Retina (tissue), 1 donor: ENCODE measurements around the gene ACVRL1.

ENCODE experiments used
- DNase-seq: peaks from one replicate; pipeline ENCODE4 v3.0.0-alpha.2; 2016

The ACVRL1 gene

DNA sequence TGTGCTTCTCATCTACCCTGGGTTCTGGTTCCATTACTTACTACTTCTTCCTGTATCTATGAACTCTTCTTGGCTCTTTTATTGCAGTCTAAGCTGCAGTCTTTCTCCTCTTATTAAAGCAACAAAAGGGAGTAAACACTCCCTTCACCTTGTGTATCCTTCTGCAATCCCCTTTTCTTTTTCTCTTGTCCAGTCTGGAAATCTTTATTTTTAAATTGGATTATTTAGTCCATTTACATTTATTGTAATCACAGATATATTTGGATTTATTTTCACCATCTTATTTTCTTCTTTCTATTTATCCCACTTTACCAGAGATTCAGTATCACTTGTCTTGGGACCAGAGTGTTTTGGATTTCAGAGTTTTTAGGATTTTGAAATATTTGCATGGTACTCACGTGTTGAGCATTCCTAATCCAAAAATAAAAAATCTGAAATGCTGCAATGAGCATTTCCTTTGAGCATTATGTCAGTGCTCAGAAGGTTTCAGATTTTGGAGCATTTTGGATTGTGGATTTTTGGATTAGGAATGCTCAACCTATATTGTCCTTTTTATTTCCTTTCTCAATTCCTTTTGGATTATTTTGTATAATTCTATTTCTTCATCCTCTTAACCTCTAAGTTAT is 37.4 kb downstream of the ACVRL1 start:
- DNase-seq: no peak

DNA sequence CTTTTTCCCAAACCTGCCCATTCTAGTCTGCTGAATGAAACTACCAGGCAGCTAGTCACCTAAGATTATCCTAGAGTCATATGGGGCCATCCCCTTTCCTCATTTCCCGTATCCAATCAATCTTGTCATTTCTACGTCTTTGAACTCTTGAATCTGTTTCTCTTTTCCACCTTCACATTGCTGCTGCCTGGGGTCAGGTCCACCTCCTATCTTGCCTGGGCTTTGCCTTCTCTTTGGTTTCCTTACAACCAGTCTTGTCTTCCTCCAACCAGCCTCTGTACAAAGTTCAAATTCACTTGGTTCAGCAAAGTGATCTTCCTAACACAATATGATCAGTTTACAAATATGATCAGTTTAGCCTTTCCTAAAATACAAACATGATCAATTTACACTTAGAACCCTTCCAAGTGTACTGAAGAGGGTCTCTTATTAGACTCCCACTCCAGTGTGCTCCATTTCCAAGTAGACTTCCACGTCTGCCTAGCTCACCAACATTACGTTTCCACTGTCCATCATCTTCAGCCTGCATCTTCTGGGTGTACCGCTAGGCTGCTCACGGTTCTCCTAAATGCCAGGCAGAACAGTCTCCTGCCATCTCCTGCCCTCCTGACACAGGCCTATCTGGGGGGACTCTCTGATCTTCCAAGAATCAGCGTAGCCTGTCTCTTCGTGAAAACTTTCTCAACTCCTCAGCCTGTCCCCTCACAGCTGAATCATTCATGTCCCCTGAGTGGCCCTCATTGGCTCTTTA is 40.1 kb downstream of the ACVRL1 start:
- DNase-seq: no peak

DNA sequence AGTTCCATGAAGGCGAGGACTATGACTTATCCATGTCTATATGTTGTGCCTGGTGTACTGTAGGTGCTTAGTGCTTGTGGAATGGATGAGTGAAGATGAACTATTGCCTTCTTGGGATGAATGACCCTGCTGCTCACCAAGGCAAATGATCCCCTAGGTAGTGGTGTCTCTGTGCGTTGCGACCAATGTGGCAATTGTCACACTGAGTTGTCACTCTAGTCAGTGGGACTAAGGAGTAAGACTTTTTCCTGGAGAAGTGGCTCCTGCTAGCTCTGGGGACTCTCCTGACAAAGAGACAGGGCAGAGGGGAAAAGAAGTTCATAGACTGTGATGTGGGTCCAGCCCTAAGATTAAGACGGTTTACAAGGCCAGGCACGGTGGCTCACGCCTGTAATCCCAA is 40.8 kb downstream of the ACVRL1 start:
- no peak for DNase-seq

DNA sequence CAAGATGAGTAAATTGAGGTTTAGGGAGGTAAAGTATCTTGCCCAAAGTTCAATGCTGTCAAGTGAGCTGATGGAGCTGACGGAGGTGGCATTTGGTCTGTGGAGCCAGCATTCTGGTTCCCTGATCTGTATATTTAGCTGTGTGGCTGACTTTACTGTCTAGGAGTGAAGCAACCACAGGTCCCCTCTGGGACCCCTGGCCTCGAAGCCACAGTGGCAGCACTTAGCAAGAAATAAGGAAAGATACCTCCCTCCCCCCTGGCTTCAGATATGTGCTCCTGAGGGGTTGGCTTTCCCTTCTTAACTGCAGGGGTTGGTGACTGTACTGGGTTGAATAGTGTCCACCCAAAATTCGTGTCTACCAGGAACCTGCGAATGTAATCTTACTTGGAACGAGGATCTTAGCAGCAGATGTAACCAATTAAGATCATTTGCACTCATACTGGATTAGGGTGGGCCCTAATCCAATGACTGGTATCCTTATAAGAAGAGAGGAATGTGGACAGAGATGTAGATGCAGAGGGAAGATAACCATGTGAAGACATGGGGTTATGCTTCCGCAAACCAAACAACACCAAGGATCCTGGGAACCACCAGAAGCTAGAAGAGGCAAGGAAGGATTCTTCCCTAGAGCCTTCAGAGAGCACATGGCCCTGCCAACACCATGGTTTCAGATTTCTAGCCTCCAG is 42.2 kb downstream of the ACVRL1 start:
- DNase-seq: no peak

DNA sequence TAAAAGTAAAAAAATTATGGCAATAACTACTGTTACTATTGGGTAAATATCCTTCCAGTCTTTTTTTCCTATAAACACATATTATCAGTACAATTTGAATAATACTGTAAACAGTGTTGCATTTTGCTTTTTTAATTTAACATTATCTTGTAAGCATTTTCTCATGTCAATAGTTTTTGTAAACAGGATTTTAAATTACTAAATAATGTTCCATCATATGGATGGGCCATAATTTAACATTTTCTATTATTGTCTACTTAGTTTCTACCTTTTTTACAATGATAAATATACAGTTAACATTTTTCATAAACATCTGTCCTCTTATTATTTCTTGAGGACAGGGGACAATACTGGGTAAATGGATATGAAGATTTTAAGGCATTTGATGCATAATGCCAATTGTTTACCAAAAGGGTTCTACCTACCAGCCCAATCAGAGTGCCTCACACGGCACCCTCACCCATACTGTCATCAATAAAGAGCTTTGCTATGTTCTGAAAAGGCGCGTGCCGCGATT is 43.4 kb downstream of the ACVRL1 start:
- no peak for DNase-seq

DNA sequence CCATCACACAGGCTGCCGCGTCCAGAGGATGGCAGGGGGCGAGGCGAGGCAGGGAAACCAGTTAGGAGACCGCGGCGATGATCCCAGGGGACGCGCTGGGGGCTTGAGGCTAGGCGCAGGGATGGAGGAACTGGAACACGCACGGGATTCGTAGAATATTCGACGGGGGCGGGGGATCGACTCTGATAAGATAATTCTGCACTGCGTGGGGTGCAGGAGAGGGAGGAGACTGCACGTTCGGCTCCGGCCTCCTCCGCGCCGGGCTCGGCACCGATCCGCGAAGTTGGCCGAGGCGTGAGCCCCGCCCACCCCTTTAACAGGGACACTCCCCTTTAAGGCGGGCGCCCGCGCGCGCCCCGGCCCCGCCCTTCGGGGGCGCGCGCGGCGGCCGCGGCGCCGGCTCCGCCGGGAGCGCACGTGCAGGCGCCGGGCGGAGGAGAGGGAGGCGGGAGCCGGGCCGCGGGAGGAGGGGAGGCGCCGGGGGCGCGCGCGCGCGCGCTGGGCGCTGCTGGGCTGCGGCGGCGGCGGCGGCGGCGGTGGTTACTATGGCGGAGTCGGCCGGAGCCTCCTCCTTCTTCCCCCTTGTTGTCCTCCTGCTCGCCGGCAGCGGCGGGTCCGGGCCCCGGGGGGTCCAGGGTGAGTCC is 44.0 kb downstream of the ACVRL1 start, which contains the start of gene ACVR1B:
ACVR1B (plus strand) TSS at position 501 of the 644 bp plus-strand sequence; CDS start at position 546, 45 bp downstream.
- peak; percentile 92 for DNase-seq

DNA sequence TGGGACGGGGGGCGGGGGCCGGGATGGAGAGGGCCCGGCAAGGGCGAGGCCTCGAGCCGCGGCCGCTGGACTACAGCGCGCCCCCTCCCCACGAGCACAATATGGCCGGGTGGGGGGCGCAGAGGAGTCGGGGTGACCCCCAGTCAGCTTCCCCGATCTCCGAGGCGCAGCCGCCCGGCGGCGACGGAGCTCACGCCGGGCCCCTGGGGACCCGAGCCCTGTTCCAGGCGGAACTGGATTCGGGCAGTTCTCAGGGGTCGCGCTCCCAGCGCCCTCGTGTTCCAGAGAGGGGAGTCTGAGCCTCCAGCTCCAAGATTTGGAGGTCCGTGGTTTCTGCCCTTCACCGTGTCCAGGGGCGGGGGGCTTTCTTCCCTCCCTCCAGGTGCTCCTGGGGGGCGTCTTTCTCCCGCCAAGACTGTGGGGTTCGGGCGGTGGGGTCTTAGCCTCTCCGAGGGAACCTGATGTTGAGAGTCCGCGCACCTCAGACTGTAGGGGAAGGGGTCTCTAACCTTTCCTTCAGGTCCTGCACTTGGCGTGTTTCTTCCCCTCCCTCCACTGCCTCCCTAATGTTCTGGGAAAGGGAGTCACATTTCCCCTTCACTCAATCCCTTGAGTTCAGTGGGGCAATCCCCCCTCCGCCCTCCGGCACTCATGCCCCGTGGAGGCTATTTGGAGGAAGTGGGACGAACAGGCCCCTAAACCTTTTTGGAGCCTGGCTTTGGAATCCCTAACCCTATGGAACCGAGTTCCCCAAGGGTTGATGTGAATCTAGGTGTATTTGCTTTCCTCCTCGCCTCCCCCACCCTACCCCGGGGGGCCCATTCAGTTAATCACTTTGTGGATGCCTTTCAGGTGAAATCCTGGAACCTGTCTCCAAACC is 44.8 kb downstream of the ACVRL1 start:
- DNase-seq: peak; percentile 75

DNA sequence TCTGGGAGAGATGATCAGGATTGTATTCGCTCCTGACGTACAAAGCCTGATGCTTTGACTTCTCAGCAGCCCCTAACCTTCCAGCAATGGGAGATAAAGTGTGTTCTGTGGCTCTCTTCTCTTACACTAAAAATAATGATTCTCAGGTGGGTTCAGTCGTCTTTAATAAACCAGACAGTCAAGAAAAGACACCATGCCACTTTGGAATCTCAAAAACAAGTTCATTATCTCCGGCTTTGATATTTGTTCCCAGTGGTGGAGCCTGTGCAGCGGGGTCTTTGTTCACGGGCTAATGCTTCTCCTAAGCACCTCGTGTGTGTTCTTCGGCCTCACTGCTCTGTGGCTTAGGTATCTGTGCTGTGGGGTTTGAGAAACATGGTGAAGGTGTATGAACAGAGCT is 45.8 kb downstream of the ACVRL1 start:
- DNase-seq: peak; percentile 58

DNA sequence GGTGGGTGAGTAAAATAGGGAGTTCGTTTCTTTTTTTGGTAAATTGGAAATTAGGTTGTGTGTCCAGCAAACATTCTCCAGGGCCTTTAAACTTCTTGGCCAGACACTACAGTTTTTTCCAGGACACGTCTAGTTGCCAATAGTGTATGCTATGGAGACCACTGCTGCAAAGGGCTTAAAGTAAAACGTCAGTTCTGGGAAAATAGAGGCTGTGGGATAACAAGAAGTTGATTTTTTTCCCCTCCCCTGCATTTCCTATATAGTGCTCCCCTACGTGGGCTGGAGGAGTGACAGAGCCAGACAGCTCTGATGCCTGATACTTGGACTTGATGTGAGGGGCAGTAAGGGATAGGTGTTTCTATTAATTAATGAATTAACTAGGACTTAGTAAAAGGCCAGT is 46.6 kb downstream of the ACVRL1 start:
- DNase-seq: no peak

DNA sequence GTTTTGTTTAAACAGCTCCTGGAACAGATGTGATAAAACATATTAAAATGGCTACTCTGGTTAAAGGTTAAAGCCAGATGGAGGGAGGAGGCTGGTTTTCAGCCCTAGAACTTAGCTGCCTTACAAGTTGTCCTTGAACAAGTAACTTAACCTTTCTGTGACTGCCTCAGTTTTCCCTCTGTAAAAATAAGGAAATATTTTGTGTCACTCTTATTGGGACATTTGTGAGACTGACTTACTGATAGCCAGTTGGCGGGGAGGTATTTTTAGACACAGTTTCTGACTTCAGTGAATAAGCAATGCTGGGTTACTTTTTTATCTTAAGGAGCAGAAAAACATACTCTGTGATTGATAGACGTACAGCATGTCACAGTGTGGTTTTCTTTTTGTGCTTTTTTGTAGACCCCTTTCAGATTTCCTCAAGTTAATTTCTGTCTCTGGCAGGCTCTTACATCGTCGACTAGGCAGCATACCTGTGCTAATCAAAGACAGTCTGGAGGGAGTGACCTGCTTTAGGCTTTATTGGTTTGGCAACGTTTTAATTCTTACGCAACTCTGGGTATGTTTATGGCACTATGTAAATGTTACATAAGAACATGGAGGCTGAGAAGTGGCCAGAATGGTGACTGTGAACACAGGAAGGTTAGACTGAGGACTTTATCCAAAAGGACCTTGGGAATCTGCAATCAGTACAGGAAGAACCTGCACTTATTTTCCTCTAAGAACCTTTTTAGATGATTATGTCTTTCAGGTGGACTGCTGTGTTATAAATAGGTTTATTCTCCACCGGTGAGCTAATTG is 47.5 kb downstream of the ACVRL1 start:
- no peak for DNase-seq

DNA sequence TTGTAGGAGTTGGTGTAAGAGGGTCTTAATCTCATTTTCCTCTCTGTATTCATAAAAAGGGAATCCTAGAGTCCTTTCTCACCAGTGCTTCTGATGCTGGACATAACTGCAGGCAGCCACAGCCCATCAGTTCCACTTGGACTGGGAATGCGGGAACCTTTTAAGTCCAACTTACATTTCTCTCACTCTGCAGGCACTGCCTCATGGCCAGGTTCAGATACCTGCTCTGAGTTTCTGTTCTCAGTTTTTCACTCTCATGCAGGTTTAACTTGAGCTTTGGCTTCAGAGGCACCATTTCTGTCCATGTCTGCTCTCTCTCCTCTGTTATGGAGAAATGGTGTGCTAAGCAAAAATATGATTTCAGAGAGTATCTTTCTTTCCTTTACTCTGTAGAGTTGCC is 48.4 kb downstream of the ACVRL1 start:
- no peak for DNase-seq

DNA sequence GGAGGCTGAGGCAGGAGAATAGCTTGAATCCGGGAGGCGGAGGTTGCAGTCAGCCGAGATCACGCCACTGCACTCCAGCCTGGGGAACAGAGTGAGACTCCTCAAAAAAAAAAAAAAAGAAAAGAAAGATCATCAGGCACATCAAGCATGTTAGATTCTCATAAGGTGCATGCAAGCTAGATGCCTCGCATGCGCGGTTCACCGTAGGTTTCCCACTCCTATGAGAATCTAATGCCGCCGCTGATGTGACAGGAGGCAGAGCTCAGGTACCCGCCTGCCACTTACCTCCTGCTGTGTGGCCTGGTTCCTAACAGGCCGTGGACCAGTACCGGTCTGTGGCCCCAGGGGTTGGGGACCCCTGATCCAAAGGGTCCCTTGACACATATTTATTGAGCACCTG is 51.2 kb downstream of the ACVRL1 start:
- DNase-seq: no peak

DNA sequence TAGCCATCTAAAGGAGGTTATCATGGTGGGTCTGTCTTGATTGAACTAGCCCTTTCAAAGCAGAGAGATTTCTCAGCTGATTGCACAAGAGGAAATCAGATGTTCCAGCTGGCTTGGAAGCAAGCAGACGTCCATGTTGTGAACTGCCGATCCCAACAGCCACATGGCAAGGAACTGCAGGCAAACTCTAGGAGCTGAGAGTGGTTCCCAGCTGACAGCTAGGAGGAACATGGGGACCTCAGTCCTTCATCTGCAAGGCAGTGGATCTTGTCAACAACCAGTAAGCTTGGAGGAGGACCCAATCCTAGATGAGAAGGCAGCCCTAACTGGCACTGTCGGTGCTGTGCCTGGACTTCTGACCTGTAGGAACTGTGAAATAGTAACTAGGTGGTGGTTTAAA is 51.9 kb downstream of the ACVRL1 start:
- no peak for DNase-seq

DNA sequence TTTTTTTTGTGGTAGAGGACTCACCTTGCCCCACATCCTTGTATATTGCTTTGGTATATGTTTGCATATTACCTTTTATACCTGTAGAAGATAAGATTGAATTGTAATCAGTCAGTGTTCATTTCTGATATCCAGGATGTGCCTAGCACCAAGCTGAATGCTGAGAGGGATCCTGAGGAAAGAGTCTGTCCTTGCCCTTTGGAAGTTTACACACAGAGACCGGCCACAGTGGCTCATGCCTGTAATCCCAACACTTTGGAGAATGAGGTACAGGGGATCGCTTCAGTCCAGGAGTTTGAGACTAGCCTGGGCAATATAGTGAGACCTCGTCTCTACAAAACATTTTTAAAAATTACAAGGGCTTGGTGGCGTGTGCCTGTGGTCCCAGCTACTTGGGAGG is 52.6 kb downstream of the ACVRL1 start:
- DNase-seq: no peak

DNA sequence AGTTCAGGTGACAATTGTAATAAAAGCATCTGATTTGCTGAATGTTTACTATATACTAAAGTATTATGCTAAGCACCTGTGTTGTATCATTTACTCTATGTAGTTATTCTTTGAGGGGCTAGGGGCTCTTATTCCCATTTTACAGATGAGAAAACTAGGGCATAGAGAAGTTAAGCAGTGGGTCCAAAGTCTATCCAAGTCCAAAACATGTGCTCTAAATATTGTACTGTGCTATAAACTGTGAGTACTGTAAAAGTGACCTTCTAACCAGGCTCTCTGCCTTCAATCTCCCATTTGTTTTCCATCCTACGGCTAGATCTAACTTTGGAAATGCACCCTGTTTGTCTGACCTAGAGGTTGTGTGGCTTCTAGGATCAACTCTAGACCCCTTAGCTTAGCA is 53.2 kb downstream of the ACVRL1 start:
- DNase-seq: no peak

DNA sequence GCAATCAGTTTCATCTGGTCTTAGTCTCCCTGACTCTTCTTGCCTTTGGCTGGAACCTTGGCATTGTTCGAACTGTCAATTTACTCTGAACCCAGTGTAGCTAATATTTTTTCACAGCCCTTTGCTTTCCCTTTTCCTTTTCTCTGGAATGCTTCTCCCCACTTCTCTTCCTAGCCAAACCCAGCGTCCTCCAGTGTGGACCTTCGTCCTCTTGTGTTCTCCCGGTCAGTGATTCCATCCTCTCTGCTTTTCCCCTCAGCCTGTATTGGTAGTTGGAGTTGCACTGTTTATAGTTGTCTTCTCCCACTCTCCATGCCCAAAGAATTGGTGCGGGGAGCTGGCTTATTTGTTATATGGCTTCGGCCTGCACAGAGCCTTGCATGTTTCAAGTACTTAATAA is 53.6 kb downstream of the ACVRL1 start:
- DNase-seq: no peak

DNA sequence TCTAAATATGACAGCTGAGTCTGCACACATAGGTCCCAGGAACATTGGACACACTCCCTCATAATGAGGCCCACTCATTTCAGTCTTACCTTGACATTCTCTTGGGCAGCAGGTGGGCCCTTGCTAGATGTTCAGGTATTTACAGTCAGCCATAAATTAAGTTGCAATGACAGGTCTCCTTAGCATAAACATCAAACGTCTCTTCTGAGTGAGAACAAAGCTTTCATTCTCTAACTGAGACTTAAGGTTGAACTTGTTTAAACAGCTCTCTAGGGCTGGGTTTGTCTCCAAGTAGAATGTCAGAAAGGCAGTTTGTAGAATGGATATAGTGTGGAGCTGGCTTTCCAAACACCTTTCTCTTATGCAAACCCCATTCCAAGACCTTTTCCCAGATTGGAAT is 54.5 kb downstream of the ACVRL1 start:
- no peak for DNase-seq

DNA sequence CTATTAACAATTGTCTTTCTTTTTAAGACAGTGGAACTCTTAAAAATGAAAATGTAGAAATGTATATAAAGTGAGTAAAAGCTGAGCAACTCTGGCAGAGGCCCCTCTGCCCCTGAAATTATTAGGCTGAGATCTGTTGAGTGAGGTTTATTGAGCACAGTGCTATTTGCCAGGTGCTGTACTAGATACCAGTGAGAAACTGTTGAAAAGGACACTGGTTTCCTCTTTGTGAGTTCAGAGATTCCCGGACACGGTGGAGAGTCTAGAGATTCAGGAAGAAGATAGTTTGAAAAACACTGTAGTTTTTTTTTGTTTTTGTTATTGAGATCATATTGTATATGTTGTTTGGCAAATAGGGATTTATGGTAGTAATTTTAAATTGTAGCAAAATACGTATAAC is 55.4 kb downstream of the ACVRL1 start:
- DNase-seq: no peak

DNA sequence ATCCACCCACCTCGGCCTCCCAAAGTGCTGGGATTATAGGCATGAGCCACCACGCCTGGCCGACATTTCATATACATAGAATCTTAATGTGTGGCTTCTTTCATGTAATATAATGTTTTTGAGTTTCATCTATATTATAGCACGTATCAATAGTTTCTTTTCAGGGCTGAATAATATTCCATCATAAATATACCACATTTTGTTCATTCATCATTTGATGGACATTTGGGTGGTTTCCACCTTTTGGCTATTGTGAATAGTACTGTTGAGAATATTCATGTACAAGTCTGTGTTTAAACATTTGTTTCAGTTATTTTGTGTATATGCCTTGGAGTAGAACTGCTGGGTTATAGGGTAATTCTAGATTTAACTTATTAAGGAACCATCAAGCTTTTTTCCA is 56.2 kb downstream of the ACVRL1 start:
- no peak for DNase-seq

DNA sequence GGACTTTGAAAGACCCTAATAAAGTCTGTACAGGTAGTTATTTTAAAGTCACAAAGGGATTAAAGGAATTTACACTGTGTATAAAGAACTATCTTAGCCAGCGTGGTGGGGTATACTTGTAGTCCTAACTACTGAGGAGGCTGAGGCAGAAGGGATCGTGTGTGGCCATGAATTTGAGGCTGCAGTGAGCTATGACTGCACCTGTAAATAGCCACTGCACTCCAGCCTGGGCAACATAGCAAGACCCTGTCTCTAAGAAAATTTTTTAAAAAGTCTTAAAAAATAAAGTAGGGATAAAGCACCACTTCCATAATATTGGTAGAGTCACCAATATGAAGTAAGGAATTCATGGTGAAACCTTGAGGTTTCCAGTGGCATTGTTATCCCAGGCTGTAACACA is 62.3 kb downstream of the ACVRL1 start:
- no peak for DNase-seq

DNA sequence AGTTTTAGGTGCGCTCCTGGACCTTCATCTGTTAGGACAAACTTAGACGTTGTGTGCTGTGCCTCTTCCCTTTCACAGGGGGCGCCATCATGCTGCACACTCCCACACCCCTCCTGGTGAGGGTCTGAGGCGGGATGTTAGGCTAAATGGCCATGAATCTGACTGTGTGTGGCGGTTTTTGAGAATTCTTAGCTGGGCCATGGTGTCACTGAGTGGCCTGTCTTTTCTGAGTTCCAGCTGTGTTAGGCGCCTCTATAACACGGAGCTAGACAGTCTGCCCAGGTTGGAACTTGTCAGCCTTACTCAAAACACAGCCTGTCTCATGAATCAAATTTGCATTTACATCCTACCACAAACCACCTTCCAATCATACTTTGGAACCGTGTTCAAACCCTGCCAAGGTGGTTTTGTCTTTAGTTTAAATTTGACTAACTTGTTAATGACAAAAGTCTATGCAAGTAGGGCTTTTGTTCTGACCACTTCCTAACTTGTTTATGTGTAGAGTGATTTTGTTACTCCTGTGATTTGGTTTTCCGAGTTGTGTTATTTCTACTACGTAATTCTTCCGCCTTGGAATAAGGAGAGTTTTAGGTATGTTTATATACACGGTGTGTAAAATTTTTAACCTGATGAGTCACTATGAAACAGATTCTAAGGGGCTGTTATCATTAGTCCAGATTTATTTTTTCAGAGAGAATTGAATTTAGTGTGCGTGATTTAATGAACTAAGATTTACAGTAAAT is 63.8 kb downstream of the ACVRL1 start:
- no peak for DNase-seq
